PFSK-1 (cell line): ENCODE measurements around the gene STK35.

Experiments used
- POLR2AphosphoS5 ChIP-seq: IDR thresholded peaks from 2 replicates; pipeline ENCODE4 v1.6.1; 2012; ENCODE audit warnings: low read depth, mild to moderate bottlenecking, control low read depth, low read length, moderate library complexity
- SIN3A ChIP-seq: IDR thresholded peaks from 2 replicates; pipeline ENCODE4 v1.6.1; 2012; ENCODE audit warnings: mild to moderate bottlenecking, low read length, moderate library complexity, borderline replicate concordance; ENCODE audit not compliant: insufficient read depth
- TAF1 ChIP-seq: IDR thresholded peaks from 2 replicates; pipeline ENCODE4 v1.6.1; 2012; ENCODE audit warnings: low read length, control low read depth, borderline replicate concordance; ENCODE audit not compliant: insufficient read depth

DNA sequence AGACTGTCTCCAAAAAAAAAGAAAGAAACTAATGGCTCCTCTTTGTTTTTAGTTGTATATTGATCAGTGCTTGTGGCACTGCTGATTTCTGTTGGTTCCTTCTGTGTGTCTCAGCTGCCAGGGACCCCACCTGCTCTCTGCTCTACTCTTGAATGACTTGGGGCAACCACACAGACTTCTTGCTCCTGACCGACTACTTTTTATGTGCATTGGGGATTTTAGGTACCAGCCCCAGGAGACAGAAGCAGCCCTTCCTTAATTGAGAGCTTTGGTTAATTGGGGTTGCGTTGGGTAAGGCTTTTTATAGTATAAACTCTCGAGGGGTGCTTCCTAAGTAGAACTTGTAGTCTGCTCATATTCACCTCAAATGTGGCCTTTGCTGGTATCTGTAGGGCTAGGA lies 6.9 kb downstream of the STK35 start:
- TF ChIP-seq POLR2AphosphoS5 (no peak), TAF1 (no peak), SIN3A (no peak)
